Measurements from ENCODE around the gene SDK1.

The SDK1 gene

DNA sequence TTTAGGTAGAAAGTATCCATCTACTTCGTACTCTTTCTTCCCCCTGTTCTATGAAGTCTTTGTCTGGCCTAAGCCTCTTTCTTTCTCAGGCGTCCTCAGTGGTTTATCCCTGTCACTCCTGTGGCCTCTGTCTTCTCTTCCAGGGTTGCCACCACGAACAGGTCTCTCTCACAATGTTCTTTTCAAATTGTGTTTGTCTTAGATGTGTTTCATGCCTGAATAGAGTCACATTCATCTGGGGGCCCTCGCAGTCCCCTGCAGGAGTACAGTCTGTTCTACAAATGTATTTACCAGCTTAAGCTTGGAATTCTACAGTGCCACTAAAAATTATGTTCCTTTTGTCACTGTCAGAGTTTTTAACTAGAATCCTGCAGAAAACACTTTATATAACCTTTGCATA, 700.7 kb downstream of the SDK1 start:
- no peak for FAIRE-seq

DNA sequence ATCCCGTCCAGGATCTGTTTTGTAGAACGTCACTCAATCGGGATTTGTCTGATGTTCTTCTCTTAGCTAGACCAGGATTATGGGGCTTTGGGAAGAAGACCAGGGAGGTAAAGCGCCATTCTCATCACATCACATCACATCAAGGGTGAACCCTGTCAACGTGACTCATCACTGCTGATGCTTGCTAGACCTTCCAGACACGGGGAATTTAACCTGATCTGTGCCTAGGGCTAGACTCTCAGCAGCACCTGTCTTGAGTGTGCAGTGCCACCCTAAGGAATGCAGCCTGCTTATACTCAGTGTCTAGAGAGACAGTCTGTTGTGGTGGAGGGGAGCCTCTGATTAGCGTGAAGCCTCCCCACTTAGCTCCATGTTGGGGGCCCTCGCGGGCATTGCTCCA, 702.5 kb downstream of the SDK1 start:
- FAIRE-seq, result no peak

GRCh38 chr7:4006687-4007086, 705.6 kb downstream of the SDK1 start:
- FAIRE-seq, result no peak

DNA sequence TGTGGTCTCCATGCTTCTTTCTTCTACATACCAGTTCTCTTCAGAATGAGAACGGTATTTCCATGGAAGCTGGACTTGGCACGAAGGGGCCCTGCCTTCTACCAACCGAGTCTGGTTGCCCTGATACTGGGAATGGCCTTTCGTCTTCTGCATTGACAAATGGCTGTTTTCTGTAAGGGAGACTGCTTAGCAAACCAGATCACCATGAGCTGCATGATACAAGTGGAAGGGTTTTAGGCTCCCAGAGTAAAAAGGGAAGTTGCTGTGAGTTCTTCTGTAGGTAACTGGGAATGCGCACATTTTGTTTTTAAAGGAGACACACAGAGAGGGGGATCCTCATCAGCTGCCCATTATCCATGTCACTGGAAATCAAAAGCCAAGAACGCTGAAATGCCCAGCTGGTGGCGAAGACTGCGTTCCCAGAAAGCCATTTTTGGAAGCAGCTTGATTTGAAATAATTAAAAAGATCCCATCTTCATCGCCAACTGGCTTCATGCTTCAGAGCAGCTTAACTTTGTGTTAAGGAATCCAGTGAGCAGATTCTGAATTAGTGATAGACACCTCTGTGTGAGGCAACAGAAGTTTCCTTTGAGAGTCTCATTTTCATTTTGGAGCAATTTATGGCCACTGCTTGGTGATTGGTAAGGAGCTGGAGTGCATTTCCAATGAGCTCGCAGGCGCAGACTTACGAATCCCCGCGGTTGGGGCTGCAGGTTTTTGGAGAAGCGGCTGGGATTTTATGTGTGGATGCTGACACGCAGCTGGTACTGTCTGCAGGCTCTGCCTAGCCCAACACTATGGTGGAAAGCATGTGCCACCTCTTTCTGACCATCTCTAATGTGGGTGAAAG, 708.4 kb downstream of the SDK1 start:
- no peak for FAIRE-seq

DNA sequence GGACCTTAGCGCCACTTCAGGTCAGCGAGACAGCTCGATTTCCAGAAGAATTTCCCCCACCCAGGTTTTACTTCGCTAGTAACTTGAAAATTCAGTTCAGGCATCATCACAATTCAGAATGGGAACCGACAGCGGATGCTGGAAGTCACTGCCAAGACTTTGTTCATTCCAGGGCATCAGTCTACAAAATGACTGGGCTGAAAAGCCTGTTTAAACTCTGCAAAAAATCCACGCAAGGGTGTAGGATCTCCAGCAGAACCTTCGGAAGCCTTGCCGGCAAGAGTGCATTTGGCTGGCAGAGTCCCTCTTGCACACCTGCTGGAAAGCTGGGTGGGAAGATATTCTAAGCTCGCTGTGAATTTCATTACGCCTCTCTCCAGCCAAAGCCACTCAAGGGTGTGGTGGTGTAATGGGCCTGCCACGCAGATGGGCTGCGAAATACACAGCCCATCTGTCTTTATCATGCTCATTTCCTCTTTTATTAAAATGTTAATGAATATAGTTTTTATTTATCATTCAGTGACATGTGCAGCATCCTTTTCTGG, 709.1 kb downstream of the SDK1 start:
- FAIRE-seq, result no peak

DNA sequence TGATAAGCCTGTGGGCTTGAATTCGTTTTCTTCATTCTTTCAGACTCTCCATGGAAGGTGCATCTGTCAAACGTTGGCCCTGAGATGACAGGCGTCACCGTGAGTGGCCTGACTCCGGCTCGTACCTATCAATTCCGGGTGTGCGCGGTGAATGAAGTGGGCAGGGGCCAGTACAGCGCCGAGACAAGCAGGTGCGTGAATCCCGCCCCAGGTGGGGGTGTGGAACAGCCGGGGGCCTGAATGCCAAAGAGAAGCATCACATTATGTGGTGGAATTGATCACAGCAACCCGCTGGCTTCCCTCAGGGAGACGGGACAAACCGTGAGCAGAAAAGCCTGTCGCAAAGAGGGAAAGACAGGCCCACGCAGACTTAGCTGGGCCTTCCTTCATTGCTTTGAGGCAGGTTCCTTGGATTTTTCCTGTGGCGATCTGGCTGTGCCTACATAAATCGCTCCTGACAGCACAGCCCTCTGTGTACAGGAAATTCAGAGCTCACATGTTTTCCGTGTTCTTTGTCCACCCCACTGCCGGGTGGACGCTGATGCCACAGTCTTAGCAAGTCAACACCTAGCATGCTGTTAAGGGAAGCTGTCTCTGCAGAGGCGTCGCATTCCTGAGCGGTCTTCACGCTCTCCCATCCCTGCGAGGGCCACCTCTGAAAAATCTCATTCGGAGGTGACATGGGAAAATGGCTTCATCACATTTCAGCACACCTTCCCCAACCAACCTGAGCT, 710.0 kb downstream of the SDK1 start:
- FAIRE-seq, result no peak

DNA sequence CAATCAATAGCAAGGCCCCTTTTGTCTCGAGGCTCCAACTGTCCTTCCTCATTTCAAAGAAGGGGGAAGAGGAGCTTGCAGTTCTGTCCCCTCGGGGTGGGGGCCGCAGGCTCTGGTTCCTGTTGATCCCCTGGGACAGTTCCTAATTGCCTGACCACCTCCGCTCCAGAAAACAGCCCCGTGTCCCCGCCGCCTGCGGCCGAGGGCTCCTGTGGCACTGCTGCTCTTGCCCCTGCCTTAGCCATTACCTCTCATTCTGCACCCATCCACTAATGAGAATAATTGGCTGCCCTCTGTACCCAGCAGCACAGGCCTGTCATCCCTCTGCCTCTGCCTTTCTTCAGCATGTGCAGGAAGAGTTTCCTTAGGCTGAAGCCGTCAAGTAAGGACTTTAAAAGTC, 712.7 kb downstream of the SDK1 start:
- no peak for FAIRE-seq

DNA sequence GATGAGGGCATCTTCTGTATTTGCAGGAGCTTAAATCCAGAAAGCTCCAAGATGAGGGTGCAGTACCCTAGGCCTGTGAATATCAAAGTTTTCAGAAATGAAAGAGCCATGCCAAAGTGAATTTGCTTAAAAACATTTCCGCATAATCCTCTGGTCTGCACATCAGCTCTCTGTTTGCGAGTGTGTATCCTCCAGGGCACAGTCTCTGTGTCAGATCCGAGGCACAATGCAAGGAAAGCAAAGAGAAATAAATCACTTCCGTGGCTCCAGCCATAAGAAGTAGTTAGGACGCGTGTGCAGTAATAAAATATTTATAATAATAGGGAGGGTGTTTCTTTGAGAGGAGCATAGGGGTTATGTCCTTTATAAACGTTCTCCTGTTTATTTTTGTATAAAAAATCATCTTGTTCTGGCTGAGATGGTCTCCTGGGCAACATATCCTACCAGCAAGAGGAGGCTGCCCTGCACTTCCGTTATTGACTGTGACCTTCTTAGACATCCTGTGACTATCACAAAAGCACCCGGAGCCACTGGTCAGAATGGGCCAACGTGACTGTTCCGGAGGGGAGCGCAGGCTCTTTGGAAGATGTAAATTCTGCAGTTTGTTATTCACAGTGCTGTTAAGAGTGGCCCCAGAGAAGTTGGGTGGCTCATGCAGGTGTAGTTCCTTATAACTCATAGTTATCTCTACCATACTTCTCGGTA, 713.4 kb downstream of the SDK1 start:
- no peak for FAIRE-seq

DNA sequence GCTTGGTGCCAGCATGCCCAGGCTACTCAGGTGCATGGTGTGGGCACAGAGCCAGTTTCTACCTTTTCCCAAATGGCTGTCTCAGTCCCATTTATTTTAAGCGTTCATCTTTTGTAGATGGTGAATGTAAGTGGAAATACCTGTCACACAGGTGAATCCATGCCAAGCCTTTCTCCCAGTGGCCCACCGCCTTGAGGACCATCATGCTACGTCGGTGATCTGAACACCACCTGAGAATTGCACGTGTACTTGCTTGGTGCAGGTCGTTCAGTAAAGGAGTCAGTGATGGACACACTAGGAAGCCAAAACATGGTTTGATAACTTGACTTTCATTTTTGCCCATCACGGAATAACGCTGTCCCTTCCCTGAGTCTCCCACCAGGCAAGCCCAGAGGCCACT, 714.3 kb downstream of the SDK1 start:
- FAIRE-seq, result no peak

- FAIRE-seq, result no peak
Observed at GRCh38 chr7:4015996-4016395, 714.9 kb downstream of the SDK1 start.

DNA sequence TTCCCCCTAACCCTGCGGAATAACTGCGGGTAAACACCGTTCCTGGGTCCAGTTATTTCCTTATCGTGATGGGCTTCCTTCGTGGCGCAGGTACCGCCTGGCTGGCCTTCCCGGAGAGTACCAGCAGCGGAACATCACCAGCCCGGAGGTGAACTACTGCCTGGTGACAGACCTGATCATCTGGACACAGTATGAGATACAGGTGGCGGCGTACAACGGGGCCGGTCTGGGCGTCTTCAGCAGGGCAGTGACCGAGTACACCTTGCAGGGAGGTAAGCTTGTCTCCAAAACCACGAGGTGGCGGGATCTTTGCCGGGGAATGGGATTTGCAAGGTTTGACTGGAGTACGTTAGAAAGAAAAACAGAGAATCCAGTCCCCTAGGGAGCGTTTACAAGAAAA, 716.0 kb downstream of the SDK1 start:
- FAIRE-seq, result no peak

GRCh38 chr7:4017785-4018184, 716.7 kb downstream of the SDK1 start:
- FAIRE-seq, result no peak

DNA sequence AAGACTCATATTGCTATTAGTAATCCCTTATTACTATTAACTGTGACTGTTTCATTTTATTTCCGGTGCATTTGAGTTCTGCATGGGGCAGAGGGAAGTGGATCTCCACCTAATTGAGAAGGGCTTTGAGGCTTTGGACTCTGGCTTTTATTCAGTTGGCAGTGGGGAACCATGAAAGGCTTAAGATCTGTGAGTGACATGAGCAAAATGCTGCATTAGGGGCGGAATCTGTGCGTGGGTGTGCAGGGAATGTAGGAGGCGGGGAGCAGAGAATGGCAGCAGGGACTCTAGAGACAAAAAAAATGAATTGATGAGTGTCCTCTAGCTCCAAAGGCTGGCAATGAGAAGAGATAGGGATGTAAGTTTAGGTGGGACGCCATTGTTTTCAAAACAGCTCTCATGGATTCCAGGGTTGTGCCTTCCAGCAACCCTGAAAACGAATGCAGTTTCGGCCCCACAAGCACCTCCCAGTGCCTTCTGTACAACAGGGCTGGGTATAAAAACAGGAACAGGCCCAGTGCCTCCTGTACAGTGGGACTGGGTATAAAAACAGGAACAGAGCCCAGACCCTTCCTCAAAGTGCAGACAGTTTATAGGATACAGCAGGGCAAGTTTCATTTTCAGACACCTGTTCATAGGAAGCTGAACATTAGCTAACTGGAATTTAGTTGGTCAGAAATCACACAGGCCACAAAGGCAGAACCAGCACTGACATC, 717.7 kb downstream of the SDK1 start:
- FAIRE-seq, result no peak

DNA sequence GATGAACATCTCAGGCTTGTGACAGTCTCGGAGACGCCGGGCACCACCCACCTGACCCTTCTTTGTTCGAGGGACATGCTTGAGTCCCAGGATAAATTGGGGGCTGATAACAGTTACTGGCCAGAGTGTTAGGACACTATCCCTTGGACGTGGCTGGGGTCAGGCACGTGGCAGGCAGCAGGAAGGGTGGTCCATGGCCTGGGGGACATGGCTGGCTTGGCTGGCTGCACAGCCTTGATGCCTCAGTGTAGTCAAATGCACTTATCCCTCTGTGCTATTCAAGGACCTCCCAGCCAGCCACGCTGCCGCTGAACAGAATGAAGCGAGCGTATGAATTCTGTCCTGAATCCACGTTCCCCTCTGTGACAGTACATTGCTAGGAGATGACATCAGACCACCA, 719.0 kb downstream of the SDK1 start:
- FAIRE-seq, result no peak

GRCh38 chr7:4021413-4021812, 720.4 kb downstream of the SDK1 start:
- no peak for FAIRE-seq

GRCh38 chr7:4022265-4022664, 721.2 kb downstream of the SDK1 start:
- FAIRE-seq, result no peak

DNA sequence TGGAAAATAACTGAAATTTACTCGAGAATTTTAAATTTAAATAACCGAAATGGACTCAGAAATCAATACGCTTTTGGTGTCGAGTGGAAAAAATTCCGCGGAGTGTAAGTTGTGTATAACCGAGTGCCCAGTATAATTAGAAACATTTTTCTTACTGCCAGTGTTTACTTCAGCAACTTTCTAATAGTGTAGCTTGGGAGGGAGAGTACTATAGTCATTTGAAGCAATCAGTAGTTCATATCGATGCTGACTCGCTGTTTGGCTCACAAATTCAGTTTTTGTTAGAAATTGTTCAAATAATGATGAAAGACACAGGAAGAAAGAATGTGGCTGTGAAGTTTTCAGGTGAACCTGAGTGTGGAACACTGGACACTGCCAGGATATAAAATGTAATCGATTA, 722.5 kb downstream of the SDK1 start:
- no peak for FAIRE-seq

- no peak for FAIRE-seq
Observed at GRCh38 chr7:4024133-4024532, 723.1 kb downstream of the SDK1 start.

DNA sequence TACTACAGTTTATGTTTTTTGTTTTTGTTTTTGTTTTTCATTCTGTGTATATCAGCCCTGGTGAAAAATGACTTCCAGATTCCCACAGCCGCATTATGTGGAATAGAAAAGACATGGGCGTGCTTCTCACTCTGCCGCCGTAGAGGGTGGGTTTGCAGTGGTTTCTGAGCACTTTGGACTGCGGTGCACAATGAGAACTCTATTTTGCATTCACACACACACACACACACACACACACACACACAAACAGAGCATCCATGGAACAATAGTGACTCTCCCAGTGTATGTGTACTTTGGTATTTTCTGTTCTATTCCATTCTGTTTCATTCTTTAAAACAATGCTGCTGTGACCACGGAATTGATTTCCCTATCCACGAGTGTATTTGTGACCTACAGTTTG, 723.8 kb downstream of the SDK1 start:
- FAIRE-seq, result no peak

- no peak for FAIRE-seq
Observed at GRCh38 chr7:4025210-4025609, 724.2 kb downstream of the SDK1 start.

DNA sequence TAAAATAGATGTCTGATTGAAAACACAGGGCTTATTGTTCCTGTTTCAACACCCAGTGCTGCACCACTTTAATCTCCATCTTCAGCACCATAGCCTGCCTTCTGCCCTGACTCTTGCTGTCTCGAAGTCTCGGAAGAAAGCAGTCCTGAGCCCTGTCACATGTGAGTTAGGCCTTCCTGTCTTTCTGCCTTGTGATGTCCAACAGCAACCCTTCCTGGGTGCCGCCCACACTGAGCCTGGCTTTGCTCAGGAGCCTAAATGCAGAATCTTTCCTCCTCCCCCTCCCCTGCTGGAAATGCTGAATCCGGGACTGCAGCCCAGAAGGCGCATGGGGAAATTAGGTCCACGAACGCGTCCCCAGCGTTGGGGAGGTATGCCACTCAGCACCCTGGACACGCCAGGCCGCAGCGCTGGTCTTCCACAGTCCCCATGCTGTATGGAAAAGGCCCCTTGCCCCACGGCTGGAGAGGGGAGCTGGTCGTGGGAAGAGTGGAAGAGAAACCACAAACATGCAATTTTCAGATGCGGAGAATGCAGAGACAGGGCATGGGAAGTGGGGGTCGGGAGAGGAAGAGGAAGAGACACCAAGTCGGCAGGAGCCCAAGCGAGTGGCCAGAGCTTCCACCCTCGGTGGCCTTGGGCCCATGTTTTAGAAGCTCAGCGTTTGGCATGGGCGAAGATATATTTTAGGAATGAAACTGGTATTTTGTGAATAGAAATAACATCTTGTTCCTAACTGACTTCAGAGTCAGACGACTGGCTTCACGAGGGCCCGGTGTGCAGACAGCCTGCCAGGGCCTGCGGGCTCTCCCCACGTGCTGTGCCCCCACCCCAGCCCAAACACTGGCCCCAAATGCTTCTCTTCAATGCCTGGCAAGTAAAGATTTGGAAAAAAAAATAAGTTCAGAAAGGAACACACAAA, 724.9 kb downstream of the SDK1 start:
- FAIRE-seq, result no peak

All from G401.6 (cell line).